Ishikawa (cell line): Measurements from ENCODE around the gene FAM20B.

Experiments
- CEBPB ChIP-seq: IDR thresholded peaks from 2 replicates; pipeline ENCODE4 v1.6.1; 2012
- EP300 ChIP-seq: IDR thresholded peaks from 2 replicates; pipeline ENCODE4 v1.6.1; 2012; ENCODE audit warnings: borderline replicate concordance
- TF ChIP-seq, protein P1 (sequence below): IDR thresholded peaks from 2 replicates; pipeline ENCODE4 v1.6.1; 2012; ENCODE audit warnings: low read depth, mild to moderate bottlenecking

DNA sequence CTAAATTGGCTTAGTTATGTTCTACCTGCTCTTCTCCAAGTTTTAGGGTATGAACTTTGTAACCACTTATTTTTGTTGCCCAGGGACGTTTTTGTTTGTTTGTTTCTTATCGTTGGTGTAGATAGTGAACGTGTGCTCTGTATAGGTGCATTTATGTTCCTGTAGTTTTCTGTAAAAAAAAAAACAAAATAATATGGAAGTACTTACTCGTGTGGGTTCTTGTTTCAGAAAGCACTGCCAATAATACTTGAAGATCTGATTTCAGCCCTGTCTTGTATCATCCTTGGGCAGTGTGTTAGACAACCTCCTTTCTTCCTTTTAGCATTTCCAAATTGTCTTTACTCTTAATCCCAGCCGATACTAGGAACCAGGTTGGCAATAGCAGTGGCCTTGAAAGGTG lies 4.4 kb downstream of the FAM20B start:
- TF ChIP-seq EP300 (no peak), CEBPB (no peak)
- TF ChIP-seq, protein P1, sequence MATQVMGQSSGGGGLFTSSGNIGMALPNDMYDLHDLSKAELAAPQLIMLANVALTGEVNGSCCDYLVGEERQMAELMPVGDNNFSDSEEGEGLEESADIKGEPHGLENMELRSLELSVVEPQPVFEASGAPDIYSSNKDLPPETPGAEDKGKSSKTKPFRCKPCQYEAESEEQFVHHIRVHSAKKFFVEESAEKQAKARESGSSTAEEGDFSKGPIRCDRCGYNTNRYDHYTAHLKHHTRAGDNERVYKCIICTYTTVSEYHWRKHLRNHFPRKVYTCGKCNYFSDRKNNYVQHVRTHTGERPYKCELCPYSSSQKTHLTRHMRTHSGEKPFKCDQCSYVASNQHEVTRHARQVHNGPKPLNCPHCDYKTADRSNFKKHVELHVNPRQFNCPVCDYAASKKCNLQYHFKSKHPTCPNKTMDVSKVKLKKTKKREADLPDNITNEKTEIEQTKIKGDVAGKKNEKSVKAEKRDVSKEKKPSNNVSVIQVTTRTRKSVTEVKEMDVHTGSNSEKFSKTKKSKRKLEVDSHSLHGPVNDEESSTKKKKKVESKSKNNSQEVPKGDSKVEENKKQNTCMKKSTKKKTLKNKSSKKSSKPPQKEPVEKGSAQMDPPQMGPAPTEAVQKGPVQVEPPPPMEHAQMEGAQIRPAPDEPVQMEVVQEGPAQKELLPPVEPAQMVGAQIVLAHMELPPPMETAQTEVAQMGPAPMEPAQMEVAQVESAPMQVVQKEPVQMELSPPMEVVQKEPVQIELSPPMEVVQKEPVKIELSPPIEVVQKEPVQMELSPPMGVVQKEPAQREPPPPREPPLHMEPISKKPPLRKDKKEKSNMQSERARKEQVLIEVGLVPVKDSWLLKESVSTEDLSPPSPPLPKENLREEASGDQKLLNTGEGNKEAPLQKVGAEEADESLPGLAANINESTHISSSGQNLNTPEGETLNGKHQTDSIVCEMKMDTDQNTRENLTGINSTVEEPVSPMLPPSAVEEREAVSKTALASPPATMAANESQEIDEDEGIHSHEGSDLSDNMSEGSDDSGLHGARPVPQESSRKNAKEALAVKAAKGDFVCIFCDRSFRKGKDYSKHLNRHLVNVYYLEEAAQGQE, result no peak
